Ovary (tissue), 9 donors: ENCODE results near the gene CFAP299. TPM values are rescaled to one million over a fixed set of nuclear protein-coding genes. Genes with fewer than 3 reads are reported as not detected.

Source experiments
- DNase-seq, 5 donors: peaks; one replicate each; pipeline ENCODE4 v3.0.0-alpha.2; 2019 to 2020
- H3K27ac ChIP-seq, 2 donors: fragments of 200-600 bp; one replicate each; pipeline versions ENCODE4 v1.5.1 to v1.8.0; 2019 to 2022
- H3K27me3 ChIP-seq: fragments of 200-600 bp; one replicate; pipeline ENCODE4 v1.8.0; 2022
- H3K36me3 ChIP-seq: fragments of 200-600 bp; sonication (generic); one replicate; pipeline ENCODE4 v1.5.1; 2019
- H3K4me1 ChIP-seq: one replicate; pipeline ENCODE4 v1.8.1; 2013; ENCODE audit warnings: mild to moderate bottlenecking, moderate library complexity; ENCODE audit not compliant: insufficient read depth
- H3K4me3 ChIP-seq: fragments of 200-600 bp; sonication (generic); one replicate; pipeline ENCODE4 v1.5.1; 2017
- H3K9me3 ChIP-seq, 2 donors: fragments of 200-600 bp in 1 of 2; sonication (generic) in 1 of 2; one replicate each; pipeline versions ENCODE4 v1.5.1 to v1.8.1; 2013 to 2019; ENCODE audit warnings: mild to moderate bottlenecking in 1 of 2, moderate library complexity in 1 of 2
- CTCF ChIP-seq, 3 donors: fragments of 450-650 bp in 2 of 3; fragments of 200-600 bp in 1 of 3; IDR thresholded peaks; one replicate each; pipeline versions ENCODE4 v1.5.1 to v1.8.0; 2016 to 2022; ENCODE audit warnings: antibody characterized with exemption in 3 of 3, mild to moderate bottlenecking in 1 of 3
- EP300 ChIP-seq: sonication (generic); formaldehyde crosslinking; IDR thresholded peaks from one replicate; pipeline ENCODE4 v1.6.1; 2017; ENCODE audit warnings: antibody characterized with exemption
- POLR2A ChIP-seq: fragments of 450-650 bp; IDR thresholded peaks from one replicate; pipeline ENCODE4 v1.6.1; 2017; ENCODE audit warnings: antibody characterized with exemption, mild to moderate bottlenecking, moderate library complexity
- whole genome bisulfite sequencing, 3 donors: extraction: QIAGEN DNeasy Blood & Tissue Kit in 1 of 3; methylation state at CpG; one replicate each; pipeline versions ENCODE4 v1.1.5 to v1.1.7; 2013 to 2017; 5-methylcytosine and 5-hydroxymethylcytosine counted together
- intact Hi-C, 4 donors: fragments of 100-400 bp; cut with DNase I; formaldehyde crosslinking; loops; one replicate each; pipeline versions ENCODE4 v1.11.0 to v1.15.1; 2022 to 2023
- polyA plus RNA-seq, 2 donors: library from polyadenylated mRNA; stranded (reverse); fragments of 200-250 nt in 1 of 2; fragments of 350-450 nt in 1 of 2; fragmentation: Illumina TruSeq in 1 of 2; extraction: RNeasy Lipid Tissue Mini Kit (QIAGEN cat#74804) in 1 of 2; gene quantifications; one replicate each; pipeline ENCODE4 v1.2.3, GENCODE V29; 2013 to 2014
- total RNA-seq, 7 donors: library from RNA; depleted of rRNA in 2 of 7; stranded (reverse); fragments of >200 nt in 2 of 7; fragmentation: NEBNext Ultra II Directional in 3 of 7; extraction: Animal tissue kit (Norgen Biotek cat#: 25700) in 3 of 7; gene quantifications; one replicate each; pipeline versions ENCODE4 v1.1.0 to v1.2.4, GENCODE V29; 2016 to 2023
- donor health status: DM: no; HTN: no; CAD: no; lungs with moderate emphysema.
- donor health status: DM: no; HTN: no; CAD: no.
- donor health status: Bipolar disorder and iron deficiency.
- donor health status: DM: yes; HTN: yes; CAD: no.
- donor health status: DM: no; HTN: no; CAD: no.
- donor health status: DM: yes; HTN: yes; CAD: no.

The CFAP299 gene
- total and polyA plus RNA-seq, 9 donors = 0.32 to 17.0 (median 0.97) TPM; not detected in 2

GRCh38 chr4:80873571-80873970 lies 538.0 kb downstream of the CFAP299 start:
- H3K36me3 ChIP-seq = no peaks in the 10 kb centered on the region
- no peak overlapping the region for H3K27ac ChIP-seq
- H3K27me3 ChIP-seq = no peaks in the 10 kb centered on the region
- no peaks in the 10 kb centered on the region for H3K9me3 ChIP-seq
- WGBS, 3 donors = 87 to 96% (median 92%) methylated on average over 1 of the region's 1 CpG
- intact Hi-C loops = no loop called here
- no peak for TF ChIP-seq EP300
- TF ChIP-seq CTCF (IDR thresholded peaks at IDR 0.05) = no peak
- no peak for TF ChIP-seq POLR2A
- DNase-seq = no peak
- H3K4me3 ChIP-seq = no peak overlapping the region
- peaks cover 3% of the 10 kb centered on the region for H3K4me1 ChIP-seq

GRCh38 chr4:80874979-80875378 lies 539.4 kb downstream of the CFAP299 start:
- H3K36me3 ChIP-seq = no peaks in the 10 kb centered on the region
- DNase-seq = no peak
- H3K9me3 ChIP-seq = no peaks in the 10 kb centered on the region
- WGBS, 3 donors = 96% methylated on average over 2 of the region's 2 CpGs
- H3K4me1 ChIP-seq = no peaks in the 10 kb centered on the region
- H3K27me3 ChIP-seq = no peaks in the 10 kb centered on the region
- no peak overlapping the region for H3K27ac ChIP-seq
- intact Hi-C loops = no loop called here
- H3K4me3 ChIP-seq = no peak overlapping the region
- TF ChIP-seq CTCF (IDR thresholded peaks at IDR 0.05) = no peak
- TF ChIP-seq EP300 = no peak
- no peak for TF ChIP-seq POLR2A

GRCh38 chr4:80875642-80876041 lies 540.1 kb downstream of the CFAP299 start:
- WGBS, 3 donors = 93 to 95% (median 94%) methylated on average over 3 of the region's 3 CpGs
- no peak for TF ChIP-seq EP300
- Histone ChIP-seq H3K27ac (no peak overlapping the region), H3K9me3 (no peaks in the 10 kb centered on the region), H3K36me3 (no peaks in the 10 kb centered on the region), H3K4me1 (no peaks in the 10 kb centered on the region), H3K27me3 (no peaks in the 10 kb centered on the region), H3K4me3 (no peak overlapping the region)
- intact Hi-C loops = no loop called here
- DNase-seq = no peak

- Histone ChIP-seq H3K27ac (no peak overlapping the region), H3K4me3 (no peak overlapping the region), H3K36me3 (no peaks in the 10 kb centered on the region), H3K4me1 (no peaks in the 10 kb centered on the region), H3K9me3 (no peaks in the 10 kb centered on the region), H3K27me3 (no peaks in the 10 kb centered on the region)
- intact Hi-C loops = no loop called here
- no peak for TF ChIP-seq POLR2A
- TF ChIP-seq EP300 = no peak
- no peak for TF ChIP-seq CTCF (IDR thresholded peaks at IDR 0.05)
- no peak for DNase-seq
Observed at GRCh38 chr4:80876810-80877209, 541.3 kb downstream of the CFAP299 start.

GRCh38 chr4:80878218-80878617 lies 542.7 kb downstream of the CFAP299 start:
- H3K36me3 ChIP-seq = no peaks in the 10 kb centered on the region
- no peak overlapping the region for H3K27ac ChIP-seq
- H3K27me3 ChIP-seq = no peaks in the 10 kb centered on the region
- intact Hi-C loops = no loop called here
- H3K9me3 ChIP-seq = no peaks in the 10 kb centered on the region
- no peak overlapping the region for H3K4me3 ChIP-seq
- no peaks in the 10 kb centered on the region for H3K4me1 ChIP-seq
- 10 to 43% (median 11%) methylated on average over 1 of the region's 1 CpG for WGBS, 3 donors
- no peak for DNase-seq
- no peak for TF ChIP-seq POLR2A
